CD4-positive, alpha-beta T cell treated with Interleukin-15 for 4 hours (primary cell): ENCODE results near the gene RAPGEF3.

Experiments
- DNase-seq: peaks from one replicate; pipeline ENCODE4 v3.0.0-alpha.2; 2020; ENCODE audit warnings: low spot score

Gene RAPGEF3

GRCh38 chr12:47686645-47687240 is 71.9 kb downstream of the RAPGEF3 start:
- DNase-seq: peak; percentile 18
